Measurements from ENCODE around the gene RAB6B. TPM values are rescaled to one million over a fixed set of nuclear protein-coding genes. Genes with fewer than 3 reads are reported as not detected.
A peak's percentile ranks its signal among the peaks of the same experiment; 100 is the strongest.

The RAB6B gene
- total RNA-seq, 1 donor from 2014 or later = 11.3 TPM

- Mint-ChIP-seq H3K4me3 (ENCODE audit: unreplicated experiment) (no peak overlapping the region), H3K27ac (ENCODE audit: unreplicated experiment) (no peak overlapping the region), H3K9me3 (ENCODE audit: unreplicated experiment) (peaks cover 7% of the 10 kb centered on the region), H3K4me1 (ENCODE audit: unreplicated experiment) (peaks cover 5% of the 10 kb centered on the region), H3K27me3 (ENCODE audit: unreplicated experiment) (no peaks in the 10 kb centered on the region), H3K36me3 (ENCODE audit: unreplicated experiment) (no peaks in the 10 kb centered on the region)
- peak; percentile 63 for DNase-seq (ENCODE audit: extremely low spot score, unreplicated experiment)
- TF ChIP-seq CTCF (IDR thresholded peaks at IDR 0.05) = no peak
Observed at GRCh38 chr3:133915685-133916658, 20.3 kb upstream of the RAB6B start.

GRCh38 chr3:133914839-133915600 is 19.3 kb upstream of the RAB6B start:
- Mint-ChIP-seq H3K36me3 (ENCODE audit: unreplicated experiment) (no peaks in the 10 kb centered on the region), H3K27ac (ENCODE audit: unreplicated experiment) (no peak overlapping the region), H3K4me3 (ENCODE audit: unreplicated experiment) (no peak overlapping the region), H3K9me3 (ENCODE audit: unreplicated experiment) (peaks cover 7% of the 10 kb centered on the region), H3K4me1 (ENCODE audit: unreplicated experiment) (peaks cover 9% of the 10 kb centered on the region), H3K27me3 (ENCODE audit: unreplicated experiment) (no peaks in the 10 kb centered on the region)
- TF ChIP-seq CTCF (IDR thresholded peaks at IDR 0.05) = no peak
- peak; percentile 57 for DNase-seq (ENCODE audit: extremely low spot score, unreplicated experiment)

GRCh38 chr3:133910422-133910821 is 14.7 kb upstream of the RAB6B start:
- Mint-ChIP-seq H3K27ac (ENCODE audit: unreplicated experiment) (no peak overlapping the region), H3K27me3 (ENCODE audit: unreplicated experiment) (peaks cover 14% of the 10 kb centered on the region), H3K4me1 (ENCODE audit: unreplicated experiment) (peaks cover 11% of the 10 kb centered on the region), H3K9me3 (ENCODE audit: unreplicated experiment) (no peaks in the 10 kb centered on the region), H3K4me3 (ENCODE audit: unreplicated experiment) (no peak overlapping the region), H3K36me3 (ENCODE audit: unreplicated experiment) (peaks cover 2% of the 10 kb centered on the region)
- TF ChIP-seq CTCF (IDR thresholded peaks at IDR 0.05) = peak; percentile 39
- no peak for DNase-seq (ENCODE audit: extremely low spot score, unreplicated experiment)

GRCh38 chr3:133905376-133905775 is 9.7 kb upstream of the RAB6B start:
- Mint-ChIP-seq H3K4me3 (ENCODE audit: unreplicated experiment) (no peak overlapping the region), H3K27me3 (ENCODE audit: unreplicated experiment) (peaks cover 47% of the 10 kb centered on the region), H3K27ac (ENCODE audit: unreplicated experiment) (no peak overlapping the region), H3K4me1 (ENCODE audit: unreplicated experiment) (peaks cover 10% of the 10 kb centered on the region), H3K9me3 (ENCODE audit: unreplicated experiment) (peaks cover 9% of the 10 kb centered on the region), H3K36me3 (ENCODE audit: unreplicated experiment) (peaks cover 2% of the 10 kb centered on the region)
- no peak for TF ChIP-seq CTCF (IDR thresholded peaks at IDR 0.05)
- DNase-seq (ENCODE audit: extremely low spot score, unreplicated experiment) = peak; percentile 17

- H3K4me3 Mint-ChIP-seq (ENCODE audit: unreplicated experiment) = no peak overlapping the region
- no peak overlapping the region for H3K27ac Mint-ChIP-seq (ENCODE audit: unreplicated experiment)
- TF ChIP-seq CTCF (IDR thresholded peaks at IDR 0.05) = no peak
- H3K27me3 Mint-ChIP-seq (ENCODE audit: unreplicated experiment) = peaks cover 61% of the 10 kb centered on the region
- peaks cover 9% of the 10 kb centered on the region for H3K9me3 Mint-ChIP-seq (ENCODE audit: unreplicated experiment)
- DNase-seq (ENCODE audit: extremely low spot score, unreplicated experiment) = no peak
- no peaks in the 10 kb centered on the region for H3K36me3 Mint-ChIP-seq (ENCODE audit: unreplicated experiment)
- H3K4me1 Mint-ChIP-seq (ENCODE audit: unreplicated experiment) = peaks cover under 1% of the 10 kb centered on the region
Observed at GRCh38 chr3:133901847-133902246, 6.2 kb upstream of the RAB6B start.

Data from osteocyte (in vitro differentiated cells).